Spinal cord (tissue), 10 donors: ENCODE data around the gene PEX12. TPM values are rescaled to one million over a fixed set of nuclear protein-coding genes. Genes with fewer than 3 reads are reported as not detected.
"Not testable (repeated sequence)": the region's sequence is repeated elsewhere in the genome, so short reads cannot be mapped to it uniquely, and the experiment has no call there.

Source experiments
- DNase-seq, 6 donors: peaks; one replicate each; pipeline versions ENCODE4 v3.0.0 to v3.0.0-alpha.2; 2013 to 2015; ENCODE audit warnings: low spot score in 6 of 6, low read depth in 4 of 6
- H3K27ac ChIP-seq: one replicate; pipeline ENCODE4 v1.5.1; 2013; ENCODE audit warnings: low read depth, low read length, control low read depth
- H3K27me3 ChIP-seq: one replicate; pipeline ENCODE4 v1.6.1; 2013; ENCODE audit warnings: low read length; ENCODE audit not compliant: control insufficient read depth, insufficient read depth
- H3K36me3 ChIP-seq: one replicate; pipeline ENCODE4 v1.6.1; 2013; ENCODE audit warnings: low read length; ENCODE audit not compliant: control insufficient read depth, insufficient read depth
- H3K4me1 ChIP-seq: one replicate; pipeline ENCODE4 v1.6.1; 2013; ENCODE audit warnings: low read length; ENCODE audit not compliant: control insufficient read depth, insufficient read depth
- H3K4me3 ChIP-seq: one replicate; pipeline ENCODE4 v1.5.1; 2013; ENCODE audit warnings: low read depth, low read length, control low read depth
- H3K9me3 ChIP-seq: one replicate; pipeline ENCODE4 v1.6.1; 2013; ENCODE audit warnings: low read length; ENCODE audit not compliant: control insufficient read depth, insufficient read depth
- WGBS: methylation state at CpG from one replicate; pipeline ENCODE4 v1.1.5; 2013; ENCODE audit warnings: missing lambda C conversion rate; ENCODE audit not compliant: insufficient coverage; 5-methylcytosine and 5-hydroxymethylcytosine counted together
- long read RNA-seq, 4 donors: transcript quantifications; one replicate each; lab custom pipeline, GENCODE V29; 2026
- polyA plus RNA-seq, 2 donors: library from polyadenylated mRNA; unstranded; fragments of 120-200 nt; gene quantifications; one replicate each; pipeline ENCODE4 v1.2.1, GENCODE V29; 2013; ENCODE audit not compliant: insufficient read length in 2 of 2
- total RNA-seq, 2 donors: library from RNA; depleted of rRNA in 1 of 2; stranded (reverse); fragments of 120-200 nt in 1 of 2; fragments of >200 nt in 1 of 2; gene quantifications; one replicate each; pipeline versions ENCODE4 v1.2.3 to v1.2.4, GENCODE V29; 2013 to 2014
- donor health status: healthy.

Gene PEX12
- 10 to 100 TPM in 1 of 2 donors, 1 to 10 TPM in 1; 6.4 to 15.9 TPM for total RNA-seq
- polyA plus RNA-seq = 10 to 100 TPM; 13.3 to 15.8 TPM
- long read RNA-seq, donor 1, transcript PEX12-201 (3 exons, 2,675 nt) = major isoform, 5 of 5 reads
- long read RNA-seq, donor 1, partial matches to known transcripts = 0 of 5 reads
- long read RNA-seq, donor 1, other reads (novel, unspliced or antisense) = 0 of 5 reads
- long read RNA-seq, donor 2 = 0 reads
- long read RNA-seq, donor 3, partial matches to known transcripts = 0 of 1 reads
- long read RNA-seq, donor 3, other reads (novel, unspliced or antisense) = 0 of 1 reads
- long read RNA-seq, donor 4, partial matches to known transcripts = 0 of 3 reads
- long read RNA-seq, donor 4, other reads (novel, unspliced or antisense) = 0 of 3 reads

GRCh38 chr17:35578197-35578928 is at the start of gene PEX12:
TSS of gene PEX12 (minus strand) at chr17:35578571. CDS start at chr17:35578021, 550 bp downstream.
- Histone ChIP-seq H3K4me1 (peaks cover 7% of the 10 kb centered on the region), H3K27ac (peak within 1 kb of the TSS; percentile 95), H3K9me3 (no peaks in the 10 kb centered on the region), H3K27me3 (no peaks in the 10 kb centered on the region), H3K36me3 (peaks cover 4% of the 10 kb centered on the region), H3K4me3 (peak within 1 kb of the TSS; percentile 95)
- 0% methylated on average over 45 of the region's 45 CpGs for WGBS
- DNase-seq = peak; percentile 83 to 99 (median 88)

GRCh38 chr17:35627417-35627816 is 49.0 kb upstream of the PEX12 start:
- no peak for DNase-seq
- Histone ChIP-seq H3K27me3 (no peaks in the 10 kb centered on the region), H3K4me3 (no peak overlapping the region), H3K27ac (no peak overlapping the region), H3K4me1 (no peaks in the 10 kb centered on the region), H3K36me3 (peaks cover 18% of the 10 kb centered on the region), H3K9me3 (no peaks in the 10 kb centered on the region)
- WGBS = 100% methylated on average over 1 of the region's 4 CpGs

- no peaks in the 10 kb centered on the region for H3K27me3 ChIP-seq
Observed at GRCh38 chr17:35621768-35622167, 43.4 kb upstream of the PEX12 start.

DNA sequence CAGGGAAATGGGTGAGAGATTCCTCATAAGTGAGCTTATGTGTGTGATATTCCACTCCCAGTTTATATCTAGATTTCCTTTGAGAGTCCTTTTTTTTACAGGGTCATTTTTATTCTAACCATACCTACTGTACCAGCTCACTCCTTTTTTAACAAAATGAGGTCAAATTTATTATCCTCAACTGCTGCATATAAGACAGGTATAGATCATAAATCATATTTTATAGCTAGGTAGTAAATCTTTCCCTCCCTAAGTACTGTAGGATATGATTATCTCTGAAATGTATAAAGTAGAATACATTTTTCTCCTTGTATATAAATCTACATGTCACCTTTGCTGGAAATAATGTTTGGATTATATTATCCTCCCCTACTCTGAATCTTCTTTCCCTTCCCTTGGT is 40.3 kb upstream of the PEX12 start:
- no peak overlapping the region for H3K4me3 ChIP-seq
- H3K36me3 ChIP-seq = no peaks in the 10 kb centered on the region
- H3K4me1 ChIP-seq = no peaks in the 10 kb centered on the region
- H3K27ac ChIP-seq = no peak overlapping the region
- H3K27me3 ChIP-seq = no peaks in the 10 kb centered on the region
- peak in 1 of 6 donors; percentile 24 for DNase-seq
- no peaks in the 10 kb centered on the region for H3K9me3 ChIP-seq

More at GRCh38 chr17:35621768-35622167, 43.4 kb upstream of the PEX12 start:
- DNase-seq = no peak
- no peaks in the 10 kb centered on the region for H3K36me3 ChIP-seq
- H3K4me1 ChIP-seq = no peaks in the 10 kb centered on the region
- no CpG with 5 or more reads among the region's 1 CpG for WGBS
- no peak overlapping the region for H3K27ac ChIP-seq
- no peaks in the 10 kb centered on the region for H3K9me3 ChIP-seq
- no peak overlapping the region for H3K4me3 ChIP-seq

- Histone ChIP-seq H3K27ac (no peak overlapping the region), H3K9me3 (no peaks in the 10 kb centered on the region), H3K36me3 (no peaks in the 10 kb centered on the region), H3K4me1 (no peaks in the 10 kb centered on the region), H3K27me3 (no peaks in the 10 kb centered on the region), H3K4me3 (no peak overlapping the region)
- no CpG with 5 or more reads among the region's 2 CpGs for WGBS
- DNase-seq = no peak
Observed at GRCh38 chr17:35617505-35617904, 39.1 kb upstream of the PEX12 start.

DNA sequence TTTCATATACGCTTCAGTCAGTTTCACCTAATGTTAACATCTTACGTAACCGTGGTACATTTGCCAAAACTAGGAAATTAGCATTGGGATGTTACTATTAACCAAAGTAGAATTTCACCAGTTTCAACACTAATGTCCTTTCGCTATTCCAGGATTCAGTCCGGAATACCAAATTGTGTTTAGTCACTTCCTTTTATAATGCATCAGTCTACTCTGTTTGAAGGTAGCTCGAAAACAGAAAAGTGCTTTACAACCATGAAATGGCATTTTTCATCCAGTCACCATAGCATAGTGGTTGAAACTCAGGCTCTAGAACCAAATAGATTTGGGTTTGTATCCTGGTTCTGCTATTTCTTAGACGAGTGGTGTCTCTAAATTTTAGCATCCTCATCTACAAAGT is 38.2 kb upstream of the PEX12 start:
- H3K27me3 ChIP-seq = no peaks in the 10 kb centered on the region
- no peaks in the 10 kb centered on the region for H3K4me1 ChIP-seq
- no peak for DNase-seq
- no peaks in the 10 kb centered on the region for H3K9me3 ChIP-seq
- no peaks in the 10 kb centered on the region for H3K36me3 ChIP-seq
- no CpG with 5 or more reads among the region's 7 CpGs for WGBS
- no peak overlapping the region for H3K27ac ChIP-seq
- no peak overlapping the region for H3K4me3 ChIP-seq

- no peak for DNase-seq
- H3K27me3 ChIP-seq = no peaks in the 10 kb centered on the region
- no peak overlapping the region for H3K27ac ChIP-seq
- no peak overlapping the region for H3K4me3 ChIP-seq
- 67% methylated on average over 1 of the region's 3 CpGs for WGBS
- no peaks in the 10 kb centered on the region for H3K9me3 ChIP-seq
- H3K4me1 ChIP-seq = no peaks in the 10 kb centered on the region
- H3K36me3 ChIP-seq = peaks cover 10% of the 10 kb centered on the region
Observed at GRCh38 chr17:35614810-35615209, 36.4 kb upstream of the PEX12 start.

GRCh38 chr17:35612924-35613521 is 34.7 kb upstream of the PEX12 start:
- no CpG with 5 or more reads among the region's 2 CpGs for whole genome bisulfite sequencing
- Histone ChIP-seq H3K9me3 (no peaks in the 10 kb centered on the region), H3K27ac (no peak overlapping the region), H3K36me3 (peaks cover 18% of the 10 kb centered on the region), H3K4me1 (no peaks in the 10 kb centered on the region), H3K27me3 (no peaks in the 10 kb centered on the region), H3K4me3 (no peak overlapping the region)
- peak; percentile 13 to 90 (median 57) for DNase-seq

GRCh38 chr17:35610746-35611145 is 32.4 kb upstream of the PEX12 start:
- H3K36me3 ChIP-seq = peaks cover 18% of the 10 kb centered on the region
- H3K4me3 ChIP-seq, H3K4me1 ChIP-seq, H3K9me3 ChIP-seq, H3K27me3 ChIP-seq, DNase-seq, H3K27ac ChIP-seq: not testable (repeated sequence)
- 89% methylated on average over 10 of the region's 12 CpGs for WGBS
